H1 (cell line): ENCODE data around the gene CAB39L. TPM values are rescaled to one million over a fixed set of nuclear protein-coding genes. Genes with fewer than 3 reads are reported as not detected.

Experiments used
- BRCA1 ChIP-seq: IDR thresholded peaks from 2 replicates; pipeline ENCODE4 v1.6.1; 2012; ENCODE audit warnings: low read depth, low read length, improper control_type of control experiment
- POLR2A ChIP-seq, 2 experiments: IDR thresholded peaks; 1 replicate in 1 of 2; 2 replicates in 1 of 2; pipeline ENCODE4 v1.6.1; 2011; ENCODE audit warnings: low read depth in 2 of 2, low read length in 2 of 2, mild to moderate bottlenecking in 2 of 2; ENCODE audit errors: control extremely low read depth in 1 of 2
- SAP30 ChIP-seq: fragments of 300-600 bp; sonication (generic); IDR thresholded peaks from 2 replicates; pipeline ENCODE4 v1.7.1; 2012; ENCODE audit warnings: low read length, moderate library complexity, mild to moderate bottlenecking, inconsistent platforms; ENCODE audit not compliant: insufficient read depth, insufficient replicate concordance
- polyA plus RNA-seq, 7 experiments: library from polyadenylated mRNA; depleted of rRNA in 3 of 7; stranded (reverse) in 5 of 7; unstranded in 2 of 7; fragments of >200 nt in 5 of 7; fragments of 200-250 nt in 2 of 7; gene quantifications; 1 replicate in 5 of 7; 2 replicates in 1 of 7; 4 replicates in 1 of 7; pipeline versions ENCODE4 v1.2.1 to v1.2.3, GENCODE V29; 2011 to 2013; ENCODE audit warnings: missing spikeins in 2 of 7, mixed read lengths in 2 of 7
- total RNA-seq: library from RNA; stranded (reverse); fragmentation: NEBNext Ultra II Directional; extraction: Animal tissue kit (Norgen Biotek cat#: 25700); gene quantifications from 2 replicates; pipeline ENCODE4 v1.2.1, GENCODE V29; 2021
- TF ChIP-seq, protein P1 (sequence below), 3 experiments: IDR thresholded peaks; 1 replicate in 2 of 3; 2 replicates in 1 of 3; pipeline versions ENCODE4 v1.5.1 to v1.6.1; 2011; ENCODE audit warnings: low read length in 3 of 3, mild to moderate bottlenecking in 3 of 3, inconsistent platforms in 2 of 3, low read depth in 1 of 3, moderate library complexity in 1 of 3; ENCODE audit not compliant: insufficient read depth in 1 of 3; ENCODE audit errors: control extremely low read depth in 1 of 3

The CAB39L gene
- total and polyA plus RNA-seq, 2 of the 8 experiments (the other 6 are each of a cell fraction or from before 2014, with no cell fraction given), result 2.5 to 4.8 TPM

DNA sequence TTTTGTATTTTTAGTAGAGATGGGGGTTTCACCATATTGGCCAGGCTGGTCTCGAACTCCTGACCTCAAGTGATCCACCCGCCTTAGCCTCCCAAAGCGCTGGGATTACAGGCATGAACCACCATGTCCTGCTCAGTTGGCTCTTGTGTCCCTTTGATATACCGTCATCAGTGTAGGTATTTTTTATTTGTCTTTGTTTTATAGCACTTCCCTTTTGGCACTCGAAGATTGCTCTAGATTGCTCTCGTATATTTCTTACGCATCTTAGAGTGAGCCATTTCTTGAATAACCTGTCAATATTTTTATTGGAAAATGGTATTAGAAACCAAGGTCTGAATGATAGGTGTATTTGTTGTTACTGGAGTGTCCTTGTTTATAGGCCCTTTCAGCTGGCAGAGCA lies 9.6 kb upstream of the CAB39L start (continued):
- TF ChIP-seq POLR2A (IDR thresholded peaks at IDR 0.05; ENCODE audit: control extremely low read depth in 1 of 2, low read depth in 2 of 2, low read length in 2 of 2) (no peak), SAP30 (no peak), BRCA1 (no peak)
- TF ChIP-seq, protein P1, sequence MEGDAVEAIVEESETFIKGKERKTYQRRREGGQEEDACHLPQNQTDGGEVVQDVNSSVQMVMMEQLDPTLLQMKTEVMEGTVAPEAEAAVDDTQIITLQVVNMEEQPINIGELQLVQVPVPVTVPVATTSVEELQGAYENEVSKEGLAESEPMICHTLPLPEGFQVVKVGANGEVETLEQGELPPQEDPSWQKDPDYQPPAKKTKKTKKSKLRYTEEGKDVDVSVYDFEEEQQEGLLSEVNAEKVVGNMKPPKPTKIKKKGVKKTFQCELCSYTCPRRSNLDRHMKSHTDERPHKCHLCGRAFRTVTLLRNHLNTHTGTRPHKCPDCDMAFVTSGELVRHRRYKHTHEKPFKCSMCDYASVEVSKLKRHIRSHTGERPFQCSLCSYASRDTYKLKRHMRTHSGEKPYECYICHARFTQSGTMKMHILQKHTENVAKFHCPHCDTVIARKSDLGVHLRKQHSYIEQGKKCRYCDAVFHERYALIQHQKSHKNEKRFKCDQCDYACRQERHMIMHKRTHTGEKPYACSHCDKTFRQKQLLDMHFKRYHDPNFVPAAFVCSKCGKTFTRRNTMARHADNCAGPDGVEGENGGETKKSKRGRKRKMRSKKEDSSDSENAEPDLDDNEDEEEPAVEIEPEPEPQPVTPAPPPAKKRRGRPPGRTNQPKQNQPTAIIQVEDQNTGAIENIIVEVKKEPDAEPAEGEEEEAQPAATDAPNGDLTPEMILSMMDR (IDR thresholded peaks at IDR 0.05; ENCODE audit: control extremely low read depth in 1 of 3, insufficient read depth in 1 of 3, low read depth in 1 of 3, low read length in 3 of 3), result no peak
